HG02840 (cell line): Measurements from ENCODE around the gene CCDC74A.
"Not testable (repeated sequence)": the region's sequence is repeated elsewhere in the genome, so short reads cannot be mapped to it uniquely, and the experiment has no call there.

Source experiments
- ATAC-seq: cut with Tn5 transposase; IDR thresholded peaks from one replicate; pipeline ENCODE4 v1.9.1; 2021; ENCODE audit warnings: mild to moderate bottlenecking, moderate library complexity, moderate number of reproducible peaks; ENCODE audit not compliant: unreplicated experiment, low FRiP score

Gene CCDC74A

DNA sequence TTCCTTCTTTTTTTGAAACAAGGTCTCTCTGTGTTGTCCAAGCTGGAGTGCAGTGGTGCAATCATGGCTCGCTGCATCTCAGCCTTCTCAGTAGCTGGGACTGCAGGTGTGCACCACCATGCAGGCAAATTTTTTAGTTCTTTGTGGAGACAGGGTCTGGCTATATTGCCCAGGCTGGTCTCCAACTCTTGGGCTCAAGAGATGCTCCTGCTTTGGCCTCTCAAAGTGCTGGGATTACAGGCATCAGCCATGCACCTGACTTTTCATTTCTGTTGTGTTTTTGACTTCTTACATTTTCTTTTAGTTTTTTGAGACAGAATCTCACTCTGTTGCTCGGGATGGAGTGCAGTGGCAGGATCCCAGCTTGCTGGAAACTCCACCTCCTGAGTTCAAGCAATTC, 2.4 kb upstream of the CCDC74A start:
- not testable (repeated sequence) for ATAC-seq

DNA sequence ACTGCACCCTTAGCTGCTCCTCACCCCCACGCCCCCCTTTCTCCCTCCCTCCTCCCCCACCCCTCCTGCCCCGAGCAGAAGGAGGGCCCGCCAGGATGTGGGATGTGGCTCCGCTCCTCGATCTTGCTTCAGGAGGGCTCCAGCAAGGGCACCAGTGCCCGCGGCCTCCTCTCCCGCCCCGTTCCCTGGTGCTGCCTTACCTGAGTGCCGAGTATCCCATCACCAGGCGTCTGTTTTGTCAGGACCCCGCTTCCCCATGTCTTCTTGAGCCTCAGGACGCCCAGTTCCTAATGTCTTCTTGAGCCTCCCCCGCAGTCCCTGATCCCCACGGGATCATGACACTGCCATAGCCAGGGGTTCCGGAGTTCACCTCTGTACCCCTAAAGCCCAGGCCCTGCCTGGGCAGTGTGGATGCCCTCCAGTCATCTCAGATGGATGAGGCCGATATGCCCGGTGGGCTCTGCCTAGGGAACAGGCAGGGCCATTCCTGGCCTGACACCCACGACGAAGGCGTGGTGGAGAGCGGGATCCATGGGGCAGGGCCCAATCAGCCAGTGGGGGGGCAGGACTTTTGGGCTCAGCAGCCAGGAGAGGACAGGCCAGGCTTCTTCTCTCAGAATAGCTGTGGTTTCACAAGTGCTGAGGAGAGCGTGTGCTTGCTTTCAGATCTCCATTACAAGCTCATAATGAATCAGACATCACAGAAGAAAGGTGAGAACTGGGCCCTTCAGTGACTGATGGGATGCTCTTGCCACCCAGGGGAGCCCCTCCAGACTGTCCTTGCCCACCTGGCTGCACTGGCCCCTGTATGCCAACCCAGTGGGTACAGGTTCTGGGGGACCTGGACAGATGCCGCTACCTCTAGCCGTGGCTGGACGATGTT, 1.5 kb downstream of the CCDC74A start:
- peak; percentile 39 for ATAC-seq

DNA sequence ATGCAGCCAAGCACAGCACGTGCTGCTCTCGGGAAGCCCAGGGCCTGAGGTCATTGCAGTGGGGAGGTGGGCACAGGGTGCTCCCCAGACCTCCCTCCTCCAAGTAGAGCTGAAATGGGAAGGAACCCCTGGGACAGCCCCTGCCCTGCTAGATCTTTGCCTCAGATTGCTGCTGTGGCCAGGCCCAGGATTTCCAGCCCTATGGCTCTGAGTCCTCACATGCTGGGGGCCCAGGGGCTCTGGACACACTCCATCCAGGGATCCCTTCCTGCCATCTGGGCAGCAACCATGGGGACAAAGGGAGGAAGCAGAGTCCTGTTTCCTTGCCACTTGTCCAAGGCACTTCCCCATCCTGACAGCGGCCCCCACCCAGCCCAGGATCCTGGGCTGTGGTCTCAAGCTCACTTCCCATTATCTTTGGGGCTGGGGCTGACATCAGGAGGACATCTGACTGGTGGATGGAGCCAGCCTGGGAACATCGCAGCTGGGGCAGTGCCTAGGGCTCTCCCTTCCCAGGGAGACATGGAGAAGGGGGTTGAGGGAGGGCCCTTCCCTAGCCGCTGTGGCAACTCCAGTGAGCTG, 2.3 kb downstream of the CCDC74A start:
- ATAC-seq, result peak; percentile 3

DNA sequence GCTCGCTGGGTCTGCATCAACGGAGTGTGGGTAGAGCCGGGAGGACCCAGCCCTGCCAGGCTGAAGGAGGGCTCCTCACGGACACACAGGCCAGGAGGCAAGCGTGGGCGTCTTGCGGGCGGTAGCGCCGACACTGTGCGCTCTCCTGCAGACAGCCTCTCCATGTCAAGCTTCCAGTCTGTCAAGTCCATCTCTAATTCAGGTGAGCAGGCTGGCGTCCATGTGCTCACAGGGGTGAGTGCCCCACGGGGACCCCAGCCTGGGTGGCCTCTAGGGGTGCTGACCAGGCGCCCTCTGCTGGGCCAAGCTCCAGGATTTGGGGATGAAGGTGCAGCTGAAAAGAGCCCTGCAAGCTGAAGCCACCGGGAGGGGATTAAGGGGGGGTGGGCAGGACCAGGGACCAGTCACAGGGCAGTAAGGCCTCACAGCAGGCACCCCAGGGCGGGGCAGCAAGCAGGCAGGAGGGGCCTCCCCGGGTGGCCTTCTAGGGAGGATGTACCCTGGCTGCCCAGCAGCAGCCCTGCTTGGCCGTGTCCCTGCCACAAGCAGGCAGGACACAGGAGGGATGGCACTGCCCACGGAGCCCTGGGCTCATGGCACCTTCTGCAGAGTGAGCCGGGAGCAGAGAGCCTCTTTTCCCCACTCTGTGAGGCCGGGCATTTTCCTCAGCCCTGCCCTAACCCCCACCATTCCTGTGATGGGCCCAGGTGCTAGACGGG, 3.1 kb downstream of the CCDC74A start:
- ATAC-seq, result not testable (repeated sequence)

DNA sequence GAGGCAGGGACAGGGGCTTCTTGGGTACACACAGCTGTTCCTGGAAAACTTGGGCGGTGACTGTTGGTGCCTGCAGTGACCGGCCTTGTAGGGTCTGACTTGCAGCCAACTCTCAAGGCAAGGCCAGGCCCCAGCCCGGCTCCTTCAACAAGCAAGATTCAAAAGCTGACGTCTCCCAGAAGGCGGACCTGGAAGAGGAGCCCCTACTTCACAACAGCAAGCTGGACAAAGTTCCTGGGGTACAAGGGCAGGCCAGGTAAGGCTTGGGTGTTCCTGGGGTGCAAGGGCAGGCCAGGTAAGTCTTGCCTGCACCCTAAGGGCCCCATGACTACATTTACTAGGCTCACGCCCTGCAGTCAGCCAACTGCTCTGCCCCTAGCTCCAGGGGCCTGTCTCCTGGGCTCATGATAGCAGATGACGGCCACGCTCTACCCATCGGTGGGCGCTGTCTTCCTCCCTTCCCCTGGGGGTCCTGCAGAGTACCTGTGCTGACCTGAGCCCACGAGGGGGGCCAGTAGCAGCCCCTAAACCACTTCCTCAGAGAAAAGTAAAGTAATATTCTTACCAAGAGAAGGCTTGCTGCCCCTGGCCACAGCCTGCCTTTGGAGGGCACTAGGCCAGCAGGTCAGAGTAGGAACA, 4.0 kb downstream of the CCDC74A start:
- not testable (repeated sequence) for ATAC-seq

DNA sequence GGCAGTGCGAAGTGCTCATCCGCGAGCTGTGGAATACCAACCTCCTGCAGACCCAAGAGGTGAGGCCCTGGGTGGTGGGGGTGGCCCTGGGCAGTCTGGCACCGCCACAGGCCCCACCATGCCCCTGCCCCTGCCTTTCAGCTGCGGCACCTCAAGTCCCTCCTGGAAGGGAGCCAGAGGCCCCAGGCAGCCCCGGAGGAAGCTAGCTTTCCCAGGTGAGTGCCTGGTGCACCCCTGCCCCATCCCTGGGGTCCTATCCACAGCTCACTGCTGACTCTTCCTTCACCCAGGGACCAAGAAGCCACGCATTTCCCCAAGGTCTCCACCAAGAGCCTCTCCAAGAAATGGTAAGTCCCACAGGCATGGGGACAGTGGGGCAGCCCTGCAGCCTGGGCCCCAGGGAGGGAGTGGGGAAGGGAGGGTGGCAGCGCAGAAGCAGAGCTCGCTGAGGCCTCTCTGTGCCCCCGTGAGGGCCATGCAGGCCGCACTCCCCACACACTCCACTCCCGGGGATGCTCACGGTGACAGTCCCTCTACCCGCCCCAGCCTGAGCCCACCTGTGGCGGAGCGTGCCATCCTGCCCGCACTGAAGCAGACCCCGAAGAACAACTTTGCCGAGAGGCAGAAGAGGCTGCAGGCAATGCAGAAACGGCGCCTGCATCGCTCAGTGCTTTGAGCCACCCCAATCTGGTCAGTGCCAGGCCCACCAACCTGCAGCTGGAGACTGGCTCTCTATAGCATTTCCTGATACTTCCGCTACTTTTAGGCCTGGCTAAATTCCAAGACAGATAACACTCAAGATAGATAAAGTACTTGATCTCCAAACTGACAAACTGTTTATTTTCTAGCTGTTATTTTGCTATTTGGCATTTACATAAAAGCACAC, 5.3 kb downstream of the CCDC74A start:
- ATAC-seq, result not testable (repeated sequence)

DNA sequence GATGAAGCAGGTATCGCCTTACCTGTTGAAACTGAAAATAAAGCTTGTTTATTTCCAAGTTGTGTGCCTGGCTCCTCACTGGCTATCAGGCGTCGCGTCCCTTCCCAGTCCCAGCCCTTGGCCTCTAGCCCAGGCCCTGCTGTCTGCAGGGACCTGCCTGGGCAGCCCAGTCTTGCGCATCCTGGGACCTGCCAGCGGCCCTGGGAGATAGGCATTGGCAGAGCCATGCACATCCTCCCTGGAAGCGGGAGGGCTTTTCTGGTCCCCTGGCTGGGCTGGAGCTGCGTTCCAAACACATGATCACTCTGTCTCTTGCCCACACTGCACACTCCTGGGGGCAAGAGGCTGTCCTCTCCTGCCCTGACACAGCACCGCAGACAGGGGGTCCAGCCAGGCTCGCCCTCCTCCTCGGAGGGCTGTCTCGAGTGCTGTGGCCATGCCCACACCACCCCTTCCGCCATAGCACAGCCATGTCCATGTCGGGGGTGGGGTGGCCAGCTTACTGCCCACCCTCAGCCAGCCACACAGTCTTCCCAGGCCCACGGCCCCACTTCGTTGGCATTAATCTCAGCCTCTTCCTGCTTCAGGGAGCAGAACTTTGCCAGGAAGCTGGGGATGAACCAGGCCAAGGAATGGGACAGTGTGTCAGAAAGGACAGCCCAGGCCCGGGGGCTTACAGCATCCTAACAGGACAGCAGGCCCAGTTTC, 6.1 kb downstream of the CCDC74A start:
- ATAC-seq, result not testable (repeated sequence)

DNA sequence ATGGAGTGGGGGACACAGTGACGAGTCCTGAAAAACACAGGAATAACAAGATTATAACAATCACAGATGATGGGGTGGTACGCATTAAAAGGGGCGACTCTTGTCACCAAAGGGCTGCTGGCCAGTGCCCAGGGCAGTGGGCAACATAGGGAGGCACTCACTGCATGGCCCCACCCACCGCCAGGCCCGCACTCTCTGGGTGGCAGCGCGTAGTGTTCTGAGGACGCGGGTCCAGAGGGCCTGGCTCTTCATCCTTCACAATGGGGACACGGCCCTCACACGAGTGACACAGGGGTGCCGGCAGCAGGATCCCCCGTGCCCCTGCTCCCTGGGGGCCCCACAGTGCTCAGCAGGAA, 6.6 kb downstream of the CCDC74A start:
- not testable (repeated sequence) for ATAC-seq

DNA sequence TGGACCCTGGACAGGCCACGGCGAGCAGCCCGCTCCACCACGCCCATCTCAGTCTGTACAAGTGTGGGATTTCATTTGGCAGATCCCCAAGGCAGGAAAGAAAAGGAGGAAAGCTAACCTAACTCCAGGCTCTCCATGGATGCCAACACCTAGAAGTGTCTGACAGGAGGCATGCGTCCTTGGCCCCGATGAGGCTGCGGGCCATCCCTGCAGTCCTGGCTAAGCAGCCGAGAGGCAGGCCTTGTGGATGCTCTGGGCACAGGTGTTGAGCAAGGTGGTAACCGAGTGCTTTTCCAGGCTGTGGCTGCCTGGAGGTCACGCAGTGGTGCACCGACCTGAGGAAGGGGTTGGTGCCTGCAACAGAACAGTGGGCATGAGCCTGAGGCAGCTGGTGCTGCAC, 7.3 kb downstream of the CCDC74A start:
- not testable (repeated sequence) for ATAC-seq

DNA sequence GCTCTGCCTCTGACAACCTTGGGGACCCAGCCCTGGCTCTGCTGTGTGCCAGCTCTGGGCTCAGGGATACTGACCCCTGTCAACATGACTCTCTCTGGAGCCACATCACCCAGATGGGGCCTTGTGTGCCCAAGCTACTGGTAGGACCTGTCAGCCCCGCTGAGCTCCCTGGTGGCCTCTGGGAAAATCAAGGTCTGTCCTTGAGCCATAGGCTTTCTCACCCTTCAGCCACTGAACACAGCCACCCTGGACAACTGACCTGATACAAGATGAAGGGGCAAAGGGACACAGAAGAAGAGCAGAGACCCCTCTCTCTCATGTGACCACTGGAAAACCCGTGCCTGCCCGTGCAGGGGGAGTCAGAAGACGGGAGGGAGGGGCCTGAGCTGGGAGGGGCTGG, 7.8 kb downstream of the CCDC74A start:
- no peak for ATAC-seq

DNA sequence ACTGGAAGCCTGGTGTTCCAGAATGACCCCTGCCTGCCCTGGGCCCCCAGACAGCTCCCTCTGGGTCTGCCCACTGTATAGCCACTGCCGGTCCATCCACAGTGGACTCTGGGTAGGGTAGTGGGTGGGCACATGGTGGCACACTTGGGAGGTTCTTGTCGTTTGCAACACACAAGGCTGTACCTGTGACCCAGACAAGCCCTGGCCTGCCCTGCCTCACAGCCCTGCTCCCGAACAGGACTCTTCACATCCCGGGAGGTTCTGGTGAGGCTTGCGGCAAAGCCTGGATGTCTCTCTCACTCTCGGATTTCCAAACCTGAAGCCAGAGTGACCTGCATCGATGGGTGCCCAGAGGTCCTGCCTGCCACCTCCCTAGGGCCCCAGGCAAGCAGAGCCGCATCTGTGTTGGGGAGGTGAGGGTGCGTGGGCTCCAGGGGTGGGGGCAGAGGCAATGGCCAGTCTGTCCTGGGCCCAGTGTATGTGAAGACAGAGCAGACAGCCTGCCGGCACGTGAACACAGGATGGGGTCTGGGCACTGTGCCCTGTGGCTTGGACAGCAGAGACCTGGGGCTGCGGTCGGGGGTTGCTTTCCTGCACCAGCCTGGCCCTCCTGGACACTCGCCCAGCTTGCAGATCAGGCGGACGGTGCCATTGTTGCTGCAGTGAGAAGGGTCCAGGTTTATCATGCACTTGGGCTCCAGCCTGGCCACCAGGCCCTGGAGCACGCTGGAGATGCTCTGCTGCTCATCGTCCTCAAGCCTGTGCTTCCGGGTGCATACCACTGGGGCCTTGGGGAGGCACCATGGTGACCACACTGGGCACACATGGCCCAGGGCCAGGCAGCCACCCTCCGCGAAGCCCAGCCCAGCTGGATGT, 8.5 kb downstream of the CCDC74A start:
- ATAC-seq, result not testable (repeated sequence)

DNA sequence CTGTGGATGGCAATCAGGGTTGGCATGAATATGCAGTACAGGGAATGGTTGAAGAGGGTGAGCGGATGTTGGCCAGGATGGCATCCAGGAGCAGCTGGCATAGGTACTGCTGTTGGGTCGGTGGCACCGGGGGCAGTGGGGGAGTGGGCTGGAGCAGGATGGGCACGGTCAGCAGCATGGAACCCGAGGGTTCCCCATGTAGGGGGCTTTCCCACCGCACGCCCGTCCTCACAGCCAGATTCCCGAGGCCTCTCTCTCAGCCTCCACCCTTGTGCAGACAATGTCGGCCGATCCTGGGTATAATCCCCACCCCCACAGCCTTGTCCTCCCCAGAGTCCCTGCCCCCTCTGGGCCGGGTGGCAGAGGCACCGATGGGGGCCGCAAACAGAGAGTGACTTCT, 9.2 kb downstream of the CCDC74A start:
- ATAC-seq, result not testable (repeated sequence)

DNA sequence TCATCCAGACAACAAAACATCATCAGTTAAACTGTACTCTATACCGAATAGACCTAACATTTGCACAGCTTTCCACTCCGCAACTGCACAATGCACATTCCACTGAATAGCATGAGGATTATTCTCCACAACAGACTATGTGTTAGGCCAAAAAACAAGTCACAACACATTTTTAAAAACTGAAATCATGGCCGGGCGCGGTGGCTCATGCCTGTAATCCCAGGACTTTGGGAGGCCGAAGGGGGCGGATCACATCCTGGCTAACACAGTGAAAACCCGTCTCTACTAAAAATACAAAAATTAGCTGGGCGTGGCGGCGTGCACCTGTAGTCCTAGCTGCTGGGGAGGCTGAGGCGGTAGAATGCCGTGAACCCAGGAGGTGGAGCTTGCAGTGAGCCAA, 11.2 kb downstream of the CCDC74A start:
- not testable (repeated sequence) for ATAC-seq

DNA sequence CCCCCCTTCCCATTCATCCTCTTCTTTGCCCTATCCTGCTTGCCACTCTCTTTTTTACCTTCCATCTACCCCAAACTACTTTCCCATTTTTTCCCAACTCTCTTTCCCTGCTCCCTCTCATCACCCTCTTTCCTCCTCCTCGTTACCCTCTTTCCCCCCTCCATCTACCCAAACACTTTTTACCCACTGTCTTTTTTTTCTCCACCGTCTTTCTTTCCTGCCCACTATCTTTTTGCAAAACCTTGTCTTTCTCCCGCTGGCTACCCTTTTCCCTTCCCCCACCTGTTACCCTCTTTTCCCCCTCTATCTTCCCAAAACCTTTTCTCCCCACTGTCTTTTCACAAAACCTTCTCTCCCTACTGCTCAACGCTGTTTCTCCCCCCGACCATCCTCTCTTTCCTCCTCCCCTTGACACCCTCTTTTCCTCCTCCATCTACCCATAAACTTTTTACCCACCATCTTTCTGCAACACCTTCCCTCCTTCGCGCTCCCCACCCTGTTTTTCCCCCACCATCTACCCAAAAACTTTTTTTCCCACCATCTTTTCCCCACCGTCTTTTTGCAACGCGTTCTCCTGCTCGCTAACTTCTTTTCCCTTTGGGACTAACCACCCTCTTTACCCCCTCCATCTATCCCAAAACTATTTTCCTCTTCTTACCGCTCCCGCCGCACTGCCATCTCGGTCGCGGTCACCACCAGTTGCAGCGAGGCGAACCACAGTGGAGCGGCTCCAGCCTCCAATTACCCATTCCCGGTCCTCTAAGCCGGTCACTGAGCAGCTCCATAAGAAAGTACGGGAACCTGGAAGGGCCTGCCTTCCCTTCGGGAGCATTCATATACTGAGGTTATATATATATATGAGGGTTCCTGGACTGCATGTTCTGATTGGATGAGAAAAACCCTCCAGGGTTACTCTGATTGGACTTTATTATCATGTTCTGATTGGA, 15.0 kb downstream of the CCDC74A start:
- no peak for ATAC-seq

DNA sequence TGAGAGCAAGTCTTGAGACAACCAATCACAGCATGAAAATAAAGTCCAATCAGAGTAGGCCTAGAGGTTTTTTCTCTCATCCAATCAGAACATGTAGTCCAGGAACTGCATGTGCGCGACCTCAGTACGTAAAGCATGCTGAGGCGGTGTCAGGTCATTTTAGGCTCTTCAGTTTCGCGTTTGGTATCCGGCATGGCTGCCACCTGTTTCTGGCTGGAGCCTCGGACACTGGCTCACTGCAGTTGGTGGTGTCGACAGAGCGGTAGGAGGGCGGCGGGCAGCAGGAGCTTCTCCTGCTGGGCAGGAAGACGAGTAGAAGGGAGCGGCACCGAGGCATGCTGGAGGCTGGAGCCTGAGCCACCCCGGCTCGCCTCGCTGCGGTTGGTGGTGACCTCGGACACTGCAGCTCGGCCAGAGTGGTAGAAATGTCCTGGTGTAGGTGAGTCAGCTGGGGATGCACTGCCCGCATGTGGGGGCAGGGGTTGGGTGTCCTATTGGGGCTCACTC, 15.8 kb downstream of the CCDC74A start:
- no peak for ATAC-seq

DNA sequence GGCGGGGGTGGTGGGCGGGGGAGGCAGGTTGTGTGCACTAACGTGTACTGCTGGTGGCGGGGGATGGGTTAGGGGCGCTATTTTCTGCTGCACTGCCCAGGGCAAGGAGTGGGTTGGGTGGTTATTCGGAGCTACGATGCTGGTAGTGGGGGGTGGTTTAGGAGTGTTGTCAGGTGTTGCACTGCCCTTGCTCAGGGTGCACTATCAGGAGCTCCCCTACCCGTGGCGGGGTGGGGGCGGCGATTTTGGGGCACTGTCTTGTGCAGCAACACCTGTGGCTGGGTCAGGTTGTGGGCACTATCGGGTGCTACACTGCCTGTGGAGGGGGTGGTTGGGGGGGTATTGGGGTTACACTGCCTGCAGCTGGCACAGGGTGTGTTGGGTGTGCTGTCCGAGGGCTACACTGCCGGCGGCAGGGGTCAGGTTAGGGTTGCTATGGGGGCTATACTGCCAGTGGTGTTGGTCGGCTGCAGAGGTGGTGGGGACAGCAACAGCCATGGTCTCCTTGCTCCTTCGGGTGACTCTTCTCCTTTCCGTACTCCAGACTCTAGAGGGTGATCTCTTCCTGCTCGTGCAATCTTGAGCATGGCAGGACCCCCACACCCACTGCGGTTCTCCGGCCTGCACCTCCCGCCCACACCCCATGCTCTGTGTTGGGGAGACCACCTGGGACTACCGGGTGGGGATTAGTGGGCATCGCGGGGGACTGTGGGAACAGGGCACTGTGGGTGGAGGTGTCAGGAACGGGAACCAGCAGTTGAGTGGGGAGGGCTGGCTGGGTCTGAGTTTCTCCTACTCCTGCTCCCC, 16.5 kb downstream of the CCDC74A start:
- not testable (repeated sequence) for ATAC-seq
